Measurements from ENCODE around the gene DHRSX. TPM values are rescaled to one million over a fixed set of nuclear protein-coding genes. Genes with fewer than 3 reads are reported as not detected.

The DHRSX gene
- total RNA-seq, 1 experiment from 2014 or later: 17.8 TPM

DNA sequence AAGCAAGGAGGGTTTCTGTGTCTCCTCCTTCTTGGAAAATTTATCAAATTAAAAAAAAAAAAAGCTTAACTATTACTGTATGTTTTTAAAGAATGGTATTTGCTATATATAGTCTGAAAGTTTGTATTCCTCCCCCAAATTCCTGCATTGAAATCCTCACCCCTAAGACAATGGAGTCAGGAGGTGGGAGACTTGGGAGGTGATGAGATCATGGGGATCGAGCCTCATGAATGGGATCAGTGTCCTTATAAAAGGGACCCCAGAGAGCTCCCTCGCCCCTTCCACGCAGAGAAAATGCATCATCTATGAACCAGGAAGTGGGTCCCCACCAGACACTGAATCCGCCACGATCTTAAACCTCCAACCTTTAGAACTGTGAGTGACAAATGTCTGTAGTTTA is 50.1 kb downstream of the DHRSX start:
- in situ Hi-C loops (cut with HindIII; ENCODE audit: low pct_unique_long_range_greater_than_20kb, low sequenced_read_pairs): no loop called here
- DNase-seq (ENCODE audit: low read depth, low spot score): no peak

DNA sequence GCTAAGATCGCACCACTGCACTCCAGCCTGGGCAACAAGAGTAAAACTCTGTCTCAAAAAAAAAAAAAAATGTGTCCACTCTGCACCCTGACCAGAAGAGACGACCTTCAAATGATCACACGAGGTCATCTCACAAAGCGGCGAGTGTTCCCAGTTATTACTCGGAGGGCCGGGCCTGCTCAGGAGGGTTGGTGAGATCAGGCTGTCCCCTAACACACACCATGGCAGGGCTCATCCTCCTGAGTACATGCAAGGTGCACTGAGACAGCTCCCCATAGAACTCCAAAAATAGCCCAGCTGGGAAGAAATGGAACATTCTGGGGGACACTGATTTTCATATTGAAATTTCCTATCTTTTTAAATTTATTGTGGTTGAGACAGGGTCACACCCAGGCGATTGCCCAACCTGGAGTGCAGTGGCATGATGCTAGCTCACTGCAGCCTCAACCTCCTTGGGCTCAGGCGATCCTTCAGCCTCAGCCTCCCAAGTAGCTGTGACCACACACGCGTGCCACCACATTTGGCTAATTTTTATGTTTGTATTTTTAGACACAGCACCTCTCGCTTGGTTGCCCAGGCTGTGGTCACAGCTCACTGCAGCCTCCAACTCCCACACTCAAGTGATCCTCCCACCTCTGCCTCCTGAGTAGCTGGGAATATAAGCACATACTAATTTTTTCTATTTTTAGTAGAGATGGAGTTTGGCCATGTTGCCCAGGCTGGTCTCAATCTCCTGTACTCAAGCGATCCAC is 51.5 kb downstream of the DHRSX start:
- in situ Hi-C loops (cut with HindIII; ENCODE audit: low pct_unique_long_range_greater_than_20kb, low sequenced_read_pairs): no loop called here
- no peak for DNase-seq (ENCODE audit: low read depth, low spot score)

DNA sequence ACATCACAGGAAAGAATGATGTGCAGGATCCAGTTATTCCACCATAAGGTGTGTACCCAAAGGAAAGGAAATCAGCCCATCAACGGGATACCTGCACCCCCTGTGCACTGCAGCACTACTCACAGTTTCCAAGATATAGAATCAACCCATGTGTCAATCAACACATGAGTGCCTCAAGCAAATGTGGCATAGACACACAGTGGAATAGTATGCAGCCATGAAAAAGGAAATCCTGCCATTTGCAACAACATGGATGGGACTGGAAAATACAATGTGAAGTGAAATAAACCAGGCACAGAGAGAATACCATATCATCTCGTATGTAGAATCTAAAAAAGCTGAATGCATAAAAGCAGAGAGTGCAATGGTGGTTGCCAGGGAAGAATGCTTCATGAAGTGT is 53.3 kb downstream of the DHRSX start:
- in situ Hi-C loops (cut with HindIII; ENCODE audit: low pct_unique_long_range_greater_than_20kb, low sequenced_read_pairs): no loop called here

DNA sequence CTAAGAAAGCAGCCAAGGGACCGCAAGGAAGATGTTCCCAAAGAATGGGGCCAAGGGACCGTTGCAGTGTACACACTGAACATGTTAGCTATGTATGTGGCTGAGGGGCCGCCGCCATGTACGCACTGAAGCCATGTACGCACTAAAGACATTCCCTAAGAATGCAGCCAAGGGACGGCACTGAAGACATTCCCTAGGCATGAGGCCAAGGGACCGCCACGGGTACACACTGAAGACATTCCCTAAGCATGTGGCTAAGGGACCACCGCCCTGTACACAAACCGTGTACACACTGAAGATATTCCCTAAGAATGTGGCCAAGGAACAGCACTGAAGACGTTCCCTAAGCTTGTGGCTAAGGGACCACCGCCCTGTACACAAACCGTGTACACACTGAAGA is 54.0 kb downstream of the DHRSX start:
- in situ Hi-C loops (cut with HindIII; ENCODE audit: low pct_unique_long_range_greater_than_20kb, low sequenced_read_pairs): no loop called here
- no peak for DNase-seq (ENCODE audit: low read depth, low spot score)

More for the DNA sequence above, 53.3 kb downstream of the DHRSX start:
- DNase-seq (ENCODE audit: low read depth, low spot score): no peak

DNA sequence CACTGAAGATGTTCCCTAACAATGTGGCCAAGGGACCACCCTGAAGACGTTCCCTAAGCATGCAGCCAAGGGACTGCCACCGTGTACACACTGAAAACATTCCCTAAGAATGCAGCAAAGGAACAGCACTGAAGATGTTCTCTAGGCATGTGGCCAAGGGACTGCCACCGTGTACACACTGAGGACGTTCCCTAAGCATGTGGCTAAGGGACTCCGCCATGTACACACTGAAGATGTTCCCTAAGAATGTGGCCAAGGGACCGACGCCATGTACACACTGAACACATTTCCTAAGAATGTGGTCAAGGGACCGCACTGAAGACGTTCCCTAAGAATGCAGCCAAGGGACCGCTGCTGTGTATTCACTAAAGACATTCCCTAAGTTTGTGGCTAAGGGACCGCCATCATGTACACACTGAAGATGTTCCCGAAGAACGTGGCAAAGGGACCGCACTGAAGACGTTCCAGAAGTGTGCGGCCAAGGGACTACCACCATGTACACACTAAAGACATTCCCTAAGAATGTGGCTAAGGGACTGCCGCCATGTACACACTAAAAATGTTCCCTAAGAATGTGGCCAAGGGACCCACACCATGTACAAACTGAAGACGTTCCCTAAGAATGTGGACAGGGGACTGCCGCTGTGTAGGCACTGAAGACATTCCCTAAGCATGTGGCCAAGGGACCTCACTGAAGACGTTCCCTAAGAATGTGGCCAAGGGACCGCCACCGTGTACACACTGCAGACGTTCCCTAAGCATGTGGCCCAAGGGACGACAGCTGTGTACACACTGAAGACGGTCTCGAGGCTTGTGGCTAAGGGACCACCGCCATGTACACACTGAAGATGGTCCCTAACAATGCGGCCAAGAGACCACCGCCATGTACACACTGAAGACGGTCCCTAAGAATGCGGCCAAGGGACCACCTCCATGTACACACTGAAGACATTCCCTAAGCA is 54.8 kb downstream of the DHRSX start:
- no peak for DNase-seq (ENCODE audit: low read depth, low spot score)
- in situ Hi-C loops (cut with HindIII; ENCODE audit: low pct_unique_long_range_greater_than_20kb, low sequenced_read_pairs): no loop called here

DNA sequence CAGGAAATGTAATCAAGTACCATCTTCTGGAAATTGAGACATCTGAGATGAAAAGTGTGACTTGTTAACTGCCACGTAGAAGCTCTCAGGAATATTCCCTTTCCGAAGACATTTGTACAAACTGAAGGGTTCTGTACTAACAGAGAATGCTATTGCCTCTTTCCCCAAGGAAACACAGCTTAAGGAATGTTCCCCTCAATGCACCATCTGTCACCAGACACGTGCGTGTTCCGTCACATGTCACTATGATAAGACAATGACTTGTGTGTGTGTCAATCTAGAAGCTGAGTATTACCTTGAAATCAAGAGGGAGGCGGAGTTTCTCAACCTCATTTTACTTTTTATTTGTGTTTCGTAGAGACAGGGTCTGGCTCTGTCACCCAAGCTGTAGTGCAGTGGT is 58.1 kb downstream of the DHRSX start:
- in situ Hi-C loops (cut with HindIII; ENCODE audit: low pct_unique_long_range_greater_than_20kb, low sequenced_read_pairs): no loop called here
- peak; percentile 51 for DNase-seq (ENCODE audit: low read depth, low spot score)

DNA sequence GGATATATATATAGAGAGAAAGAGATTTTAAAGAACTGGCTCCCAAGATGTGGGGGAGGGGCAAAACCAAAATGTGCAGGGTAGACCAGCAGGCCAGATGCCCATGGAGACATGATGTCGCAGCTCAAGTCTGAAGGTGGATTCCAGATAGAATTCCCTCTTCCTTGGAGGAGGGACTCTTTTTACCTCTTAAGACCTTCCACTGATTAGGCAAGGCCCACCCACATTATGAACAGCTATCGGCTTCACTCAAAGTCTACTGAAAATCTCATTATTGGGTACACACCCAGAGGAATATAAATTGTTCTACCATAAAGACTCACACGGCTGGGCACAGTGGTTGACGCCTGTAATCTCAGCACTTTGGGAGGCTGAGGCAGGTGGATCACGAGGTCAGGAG is 59.3 kb downstream of the DHRSX start:
- DNase-seq (ENCODE audit: low read depth, low spot score): no peak
- in situ Hi-C loops (cut with HindIII; ENCODE audit: low pct_unique_long_range_greater_than_20kb, low sequenced_read_pairs): no loop called here

DNA sequence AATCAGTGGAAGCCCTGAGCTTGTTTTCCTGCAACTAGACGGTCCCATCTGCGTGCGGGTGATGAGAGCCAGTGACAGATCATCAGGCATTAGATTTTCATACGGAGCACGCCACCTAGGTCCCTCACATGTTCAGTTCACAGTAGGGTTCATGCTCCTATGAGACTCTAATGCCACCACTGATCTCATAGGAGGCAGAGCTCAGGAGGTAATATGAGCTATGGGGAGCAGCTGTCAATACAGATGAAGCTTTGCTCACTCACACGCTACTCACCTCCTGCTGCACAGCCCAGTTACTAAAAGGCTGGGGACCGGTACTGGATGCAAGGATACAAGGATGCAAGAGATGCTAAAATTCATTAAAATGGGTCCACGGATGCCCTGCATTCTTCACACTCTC is 61.2 kb downstream of the DHRSX start:
- DNase-seq (ENCODE audit: low read depth, low spot score): no peak
- in situ Hi-C loops (cut with HindIII; ENCODE audit: low pct_unique_long_range_greater_than_20kb, low sequenced_read_pairs): no loop called here

DNA sequence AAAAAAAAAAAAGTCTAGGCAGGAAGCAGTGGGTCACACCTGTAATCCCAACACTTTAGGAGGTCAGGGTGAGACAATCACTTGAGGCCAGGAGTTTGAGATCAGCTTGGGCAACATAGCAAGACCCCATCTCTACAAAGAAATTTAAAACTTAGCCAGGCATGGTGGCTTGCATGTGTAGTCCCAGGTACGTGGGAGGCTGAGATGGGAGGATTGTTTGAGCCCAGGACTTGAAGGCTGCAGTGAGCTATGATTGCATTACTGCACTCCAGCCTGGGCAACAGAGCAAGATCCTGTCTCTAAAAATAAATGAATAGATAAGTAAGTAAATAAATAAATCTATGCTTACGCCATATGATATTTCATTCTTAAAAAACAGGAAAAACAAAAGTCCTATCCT is 65.3 kb downstream of the DHRSX start:
- no peak for DNase-seq (ENCODE audit: low read depth, low spot score)
- in situ Hi-C loops (cut with HindIII; ENCODE audit: low pct_unique_long_range_greater_than_20kb, low sequenced_read_pairs): no loop called here

DNA sequence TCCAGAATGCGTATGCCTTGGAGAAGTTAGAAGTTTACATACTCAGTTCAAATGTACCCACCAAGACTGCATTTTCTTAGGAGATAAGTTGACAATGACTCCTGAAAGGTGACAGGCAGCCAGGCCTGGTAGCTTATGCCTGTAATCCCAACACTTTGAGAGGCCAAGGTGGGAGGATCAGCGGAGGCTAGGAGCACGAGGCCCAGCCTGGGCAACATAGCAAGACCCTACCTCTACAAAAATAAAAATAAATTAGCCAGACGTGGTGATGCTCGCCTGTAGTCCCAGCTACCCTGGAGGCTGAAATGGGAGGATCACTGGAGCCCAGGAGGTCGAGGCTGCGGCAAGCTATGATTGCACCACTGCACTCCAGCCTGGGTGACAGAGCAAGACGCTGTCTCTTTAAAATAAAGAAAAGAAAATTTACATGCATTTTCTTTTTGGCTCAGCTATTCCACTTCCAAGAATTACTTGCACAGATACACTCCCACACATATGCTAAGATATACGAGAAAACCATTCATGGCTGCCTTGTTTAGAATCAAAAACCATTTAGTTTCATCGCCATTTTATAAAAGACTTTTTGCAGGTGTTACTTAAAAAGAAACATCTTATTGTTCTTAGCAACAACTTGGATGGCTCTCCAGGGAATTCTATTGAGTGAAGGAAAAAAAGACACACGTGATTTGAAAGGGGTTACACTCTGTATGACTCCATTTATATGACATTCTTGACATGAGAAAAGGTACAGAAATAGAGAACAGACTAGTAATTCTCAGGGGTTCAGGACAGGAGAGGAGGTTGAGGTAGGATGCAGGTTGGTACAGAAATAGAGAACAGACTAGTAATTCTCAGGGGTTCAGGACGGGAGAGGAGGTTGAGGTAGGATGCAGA is 66.3 kb downstream of the DHRSX start:
- in situ Hi-C loops (cut with HindIII; ENCODE audit: low pct_unique_long_range_greater_than_20kb, low sequenced_read_pairs): no loop called here
- DNase-seq (ENCODE audit: low read depth, low spot score): no peak

DNA sequence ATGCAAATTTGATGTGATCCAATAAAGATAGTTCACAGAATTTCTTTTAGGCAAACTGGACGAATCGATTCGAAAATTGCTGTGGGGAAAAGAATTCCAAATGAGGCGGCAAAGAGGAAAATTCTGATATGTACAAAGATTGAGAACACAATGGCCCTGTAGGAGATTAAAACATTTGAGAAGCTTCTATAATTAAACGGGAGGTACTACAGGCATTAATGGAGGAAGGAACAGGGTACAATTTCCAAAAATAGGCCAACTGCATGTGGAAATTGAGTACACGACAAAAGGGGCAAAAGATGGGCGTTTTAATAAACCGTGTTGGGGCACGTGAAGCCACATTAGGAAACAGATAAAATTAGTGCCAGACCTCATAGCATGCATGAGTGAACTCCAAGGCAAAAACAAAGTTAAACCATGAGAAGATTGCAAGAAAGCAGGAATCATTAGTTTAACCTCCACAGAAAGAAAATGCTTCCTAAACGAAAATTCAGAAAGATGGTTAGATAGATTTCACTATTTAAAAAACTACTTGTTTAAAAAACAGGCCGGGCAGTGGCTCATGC is 68.4 kb downstream of the DHRSX start:
- in situ Hi-C loops (cut with HindIII; ENCODE audit: low pct_unique_long_range_greater_than_20kb, low sequenced_read_pairs): no loop called here

DNA sequence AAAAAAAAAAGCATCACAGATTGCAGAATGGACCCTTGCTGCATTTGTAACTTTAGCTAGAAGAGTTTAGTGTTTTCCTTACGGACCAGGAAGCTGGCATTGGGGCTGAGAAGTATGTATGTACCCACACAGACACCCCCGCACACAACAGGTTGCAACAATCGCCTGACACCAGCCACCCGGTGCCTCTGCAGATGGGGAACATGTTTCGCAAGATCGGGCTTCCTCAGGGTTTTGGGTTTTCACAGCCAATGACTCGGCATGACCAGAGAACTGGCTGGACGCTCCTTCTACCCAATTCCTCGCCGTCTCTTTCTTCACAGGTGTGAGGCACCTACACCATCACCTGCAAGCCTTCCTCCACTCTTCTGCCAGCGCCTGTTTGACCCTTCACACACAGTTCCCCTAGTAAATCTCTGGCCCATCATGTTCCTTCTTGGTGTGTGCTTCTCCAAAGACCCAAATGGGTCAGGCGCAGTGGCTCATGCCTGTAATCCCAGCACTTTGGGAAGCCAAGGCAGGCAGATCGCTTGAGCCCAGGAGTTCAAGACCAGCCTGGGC is 70.4 kb downstream of the DHRSX start:
- in situ Hi-C loops (cut with HindIII; ENCODE audit: low pct_unique_long_range_greater_than_20kb, low sequenced_read_pairs): no loop called here
- no peak for DNase-seq (ENCODE audit: low read depth, low spot score)

More for the DNA sequence above, 68.4 kb downstream of the DHRSX start:
- no peak for DNase-seq (ENCODE audit: low read depth, low spot score)

DNA sequence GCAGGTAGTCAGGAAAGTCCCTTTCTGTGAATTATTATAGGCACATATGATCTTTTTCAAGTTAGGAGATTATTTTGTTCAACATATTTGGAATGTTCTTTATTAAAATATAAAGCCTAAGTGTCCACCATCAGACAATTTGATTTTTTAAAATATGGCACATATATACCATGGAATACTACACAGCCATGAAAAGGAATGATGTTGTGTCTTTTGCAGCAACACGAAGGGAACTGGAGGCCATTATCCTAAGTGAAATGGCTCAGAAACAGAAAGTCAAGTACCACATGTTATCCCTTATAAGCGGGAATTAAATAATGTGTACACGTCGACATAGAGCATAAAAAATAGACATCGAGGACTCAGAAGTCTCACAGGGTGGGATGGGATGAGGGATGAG is 73.0 kb downstream of the DHRSX start:
- no peak for DNase-seq (ENCODE audit: low read depth, low spot score)
- in situ Hi-C loops (cut with HindIII; ENCODE audit: low pct_unique_long_range_greater_than_20kb, low sequenced_read_pairs): no loop called here

DNA sequence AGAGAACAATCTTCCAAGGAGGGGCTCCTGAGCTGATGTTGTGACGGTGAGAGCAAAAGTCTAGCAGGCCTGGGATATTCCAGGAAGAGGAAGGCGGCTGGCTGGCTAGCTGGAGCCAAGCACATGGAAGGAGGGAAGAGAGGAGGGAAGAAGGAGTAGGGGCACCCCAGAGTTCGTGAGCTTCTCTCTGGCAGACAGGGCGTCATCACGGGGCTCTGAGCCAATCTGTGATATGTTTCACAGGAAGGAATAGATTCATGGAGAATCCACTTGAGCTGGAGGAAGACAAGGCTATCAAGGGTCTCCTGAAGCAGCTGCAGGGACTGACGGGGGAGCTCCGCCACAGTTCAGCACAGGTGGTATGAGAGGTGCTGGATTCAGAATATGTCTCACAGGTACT is 73.6 kb downstream of the DHRSX start:
- in situ Hi-C loops (cut with HindIII; ENCODE audit: low pct_unique_long_range_greater_than_20kb, low sequenced_read_pairs): no loop called here
- no peak for DNase-seq (ENCODE audit: low read depth, low spot score)

DNA sequence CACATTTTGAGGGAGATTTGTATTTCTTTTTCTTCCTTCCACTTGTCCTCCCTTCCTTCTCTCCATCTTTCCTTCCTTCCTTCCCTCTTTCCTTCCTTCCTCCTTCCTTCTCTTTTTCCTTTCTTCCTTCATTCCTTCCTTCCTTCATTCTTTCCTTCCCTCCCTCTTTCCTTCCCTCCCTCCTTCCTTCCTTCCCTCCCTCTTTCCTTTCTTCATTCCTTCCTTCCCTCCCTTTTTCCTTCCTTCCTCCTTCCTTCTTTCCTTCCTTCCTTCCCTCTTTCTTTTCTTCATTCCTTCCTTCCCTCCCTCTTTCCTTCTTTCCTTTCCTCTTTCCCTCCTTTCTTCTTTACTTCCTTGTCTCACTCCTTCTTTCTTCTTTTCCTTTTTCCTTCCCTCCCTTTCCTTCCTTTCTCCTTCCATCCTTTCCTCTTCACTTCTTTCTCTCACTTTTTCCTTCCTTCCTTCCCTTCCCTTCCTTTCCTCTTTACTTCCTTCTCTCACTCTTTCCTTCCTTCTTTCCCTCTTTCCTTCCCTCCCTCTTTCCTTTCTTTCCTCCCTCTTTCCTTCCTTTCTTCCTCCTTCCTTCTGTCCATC is 74.4 kb downstream of the DHRSX start:
- in situ Hi-C loops (cut with HindIII; ENCODE audit: low pct_unique_long_range_greater_than_20kb, low sequenced_read_pairs): no loop called here
- DNase-seq (ENCODE audit: low read depth, low spot score): no peak

DNA sequence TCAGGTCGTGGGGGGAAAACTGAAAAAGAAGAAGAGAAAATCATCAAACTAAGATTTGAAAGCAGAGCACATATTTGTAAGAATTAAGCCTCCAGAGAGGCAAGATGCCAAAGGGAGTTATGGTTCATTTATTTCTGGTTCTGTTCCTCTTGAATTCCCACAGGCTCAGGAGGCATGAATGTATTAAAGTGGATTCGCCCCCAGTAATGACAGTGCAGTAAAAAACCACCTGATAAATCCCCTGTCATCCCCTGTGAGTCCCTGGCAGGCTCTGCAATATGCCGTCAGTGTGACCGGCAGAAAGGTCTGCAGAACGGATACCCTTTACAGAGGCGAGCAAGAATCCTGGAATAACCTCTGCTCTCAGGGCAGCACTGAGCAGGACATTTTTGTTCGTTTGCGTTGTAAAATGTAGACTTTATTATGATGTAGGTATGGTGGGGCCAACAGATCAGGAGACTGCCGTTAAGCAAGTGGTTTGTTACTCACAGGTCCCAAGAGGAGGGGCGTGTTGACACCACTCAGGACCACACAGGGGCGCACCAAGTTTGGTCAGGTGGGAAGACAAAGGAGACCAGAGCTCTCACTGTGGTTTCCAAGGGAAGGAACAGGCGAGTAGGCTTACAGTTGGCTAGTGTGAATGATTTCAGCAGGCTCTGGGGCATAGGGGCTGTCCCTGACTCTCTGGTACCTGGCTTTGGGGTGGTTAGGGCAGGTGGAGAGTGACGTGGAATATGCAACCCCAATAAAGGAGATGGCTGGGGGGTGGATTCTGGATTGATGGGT is 75.3 kb downstream of the DHRSX start:
- in situ Hi-C loops (cut with HindIII; ENCODE audit: low pct_unique_long_range_greater_than_20kb, low sequenced_read_pairs): no loop called here
- DNase-seq (ENCODE audit: low read depth, low spot score): no peak

All from SK-MEL-5 (cell line).